Kidney (tissue), 22 donors: Measurements from ENCODE around the gene PVRIG. TPM values are rescaled to one million over a fixed set of nuclear protein-coding genes. Genes with fewer than 3 reads are reported as not detected.
A peak's percentile ranks its signal among the peaks of the same experiment; 100 is the strongest.
"Not testable (repeated sequence)": the region's sequence is repeated elsewhere in the genome, so short reads cannot be mapped to it uniquely, and the experiment has no call there.

Source experiments
- DNase-seq, 5 donors: peaks; one replicate each; pipeline ENCODE4 v3.0.0-alpha.2; 2013 to 2020
- FAIRE-seq: peaks from 2 replicates; lab custom pipeline; 2012; peaks lifted over from hg19 to GRCh38; lab: Jason Lieb, UNC
- H3K27ac ChIP-seq, 2 donors: one replicate each; pipeline ENCODE4 v1.7.0; 2013; ENCODE audit warnings: low read depth in 2 of 2, low read length in 2 of 2, inconsistent platforms in 1 of 2
- H3K27me3 ChIP-seq: one replicate; pipeline ENCODE4 v1.7.1; 2013; ENCODE audit warnings: low read length, inconsistent platforms; ENCODE audit not compliant: control insufficient read depth, insufficient read depth
- H3K36me3 ChIP-seq, 3 donors: one replicate each; pipeline versions ENCODE4 v1.7.0 to v1.7.1; 2013; ENCODE audit warnings: low read length in 3 of 3, control low read depth in 1 of 3, inconsistent platforms in 1 of 3; ENCODE audit not compliant: insufficient read depth in 3 of 3, control insufficient read depth in 2 of 3
- H3K4me1 ChIP-seq, 3 donors: one replicate each; pipeline versions ENCODE4 v1.7.0 to v1.7.1; 2013; ENCODE audit warnings: low read length in 3 of 3, inconsistent platforms in 1 of 3, low read depth in 1 of 3; ENCODE audit not compliant: control insufficient read depth in 2 of 3, insufficient read depth in 2 of 3
- H3K4me3 ChIP-seq, 3 donors: one replicate each; pipeline versions ENCODE4 v1.7.0 to v1.8.1; 2013; ENCODE audit warnings: low read length in 3 of 3, control low read depth in 1 of 3, inconsistent platforms in 1 of 3
- H3K9ac ChIP-seq, 3 donors: one replicate each; pipeline versions ENCODE4 v1.7.0 to v1.7.1; 2013; ENCODE audit warnings: low read length in 3 of 3, control low read depth in 1 of 3, inconsistent platforms in 1 of 3
- H3K9me3 ChIP-seq, 3 donors: one replicate each; pipeline versions ENCODE4 v1.7.0 to v1.7.1; 2013; ENCODE audit warnings: low read length in 3 of 3, control low read depth in 1 of 3, inconsistent platforms in 1 of 3; ENCODE audit not compliant: control insufficient read depth in 2 of 3, insufficient read depth in 1 of 3
- intact Hi-C: fragments of 100-400 bp; cut with DNase I; formaldehyde crosslinking; loops from one replicate; pipeline ENCODE4 v1.11.1; 2022
- long read RNA-seq, 10 donors: library from polyadenylated mRNA in 1 of 10; unstranded in 1 of 10; transcript quantifications; one replicate each; pipeline ENCODE4 v2.0.0 and lab custom pipeline, GENCODE V29; 2021 to 2026
- polyA plus RNA-seq: library from polyadenylated mRNA; stranded (reverse); fragments of 350-450 nt; fragmentation: Illumina TruSeq; extraction: RNeasy Lipid Tissue Mini Kit (QIAGEN cat#74804); gene quantifications from one replicate; pipeline ENCODE4 v1.2.3, GENCODE V29; 2014; ENCODE audit warnings: low read depth, low replicate concordance; ENCODE audit not compliant: insufficient read depth
- total RNA-seq: library from RNA; stranded (reverse); fragmentation: NEBNext Ultra II Directional; extraction: Animal tissue kit (Norgen Biotek cat#: 25700); gene quantifications from one replicate; pipeline ENCODE4 v1.2.1, GENCODE V29; 2021
- TF ChIP-seq, protein P1 (sequence below): IDR thresholded peaks from 3 replicates; pipeline ENCODE4 v1.5.1; 2012; ENCODE audit warnings: mild to moderate bottlenecking, moderate library complexity, borderline replicate concordance; ENCODE audit not compliant: insufficient read depth; ENCODE audit errors: extremely low read depth
- donor health status: control.
- donor health status: control.
- donor health status: control.
- donor health status: control.
- donor health status: control.
- donor health status: DM: yes; HTN: yes; CAD: no.
- donor health status: Normal renal cell carcinoma (clear cell type).

PVRIG gene
- total RNA-seq: 3.2 TPM
- not detected for polyA plus RNA-seq
- long read RNA-seq, donor 1: 0 reads
- long read RNA-seq, donor 2: 0 reads
- long read RNA-seq, donor 3: 0 reads
- long read RNA-seq, donor 4: 0 reads
- long read RNA-seq, donor 5: 0 reads
- long read RNA-seq, donor 6: 0 reads
- long read RNA-seq, donor 7: 0 reads
- long read RNA-seq, donor 8: 0 reads
- long read RNA-seq, donor 9: 0 reads
- long read RNA-seq, donor 10: 0 reads

DNA sequence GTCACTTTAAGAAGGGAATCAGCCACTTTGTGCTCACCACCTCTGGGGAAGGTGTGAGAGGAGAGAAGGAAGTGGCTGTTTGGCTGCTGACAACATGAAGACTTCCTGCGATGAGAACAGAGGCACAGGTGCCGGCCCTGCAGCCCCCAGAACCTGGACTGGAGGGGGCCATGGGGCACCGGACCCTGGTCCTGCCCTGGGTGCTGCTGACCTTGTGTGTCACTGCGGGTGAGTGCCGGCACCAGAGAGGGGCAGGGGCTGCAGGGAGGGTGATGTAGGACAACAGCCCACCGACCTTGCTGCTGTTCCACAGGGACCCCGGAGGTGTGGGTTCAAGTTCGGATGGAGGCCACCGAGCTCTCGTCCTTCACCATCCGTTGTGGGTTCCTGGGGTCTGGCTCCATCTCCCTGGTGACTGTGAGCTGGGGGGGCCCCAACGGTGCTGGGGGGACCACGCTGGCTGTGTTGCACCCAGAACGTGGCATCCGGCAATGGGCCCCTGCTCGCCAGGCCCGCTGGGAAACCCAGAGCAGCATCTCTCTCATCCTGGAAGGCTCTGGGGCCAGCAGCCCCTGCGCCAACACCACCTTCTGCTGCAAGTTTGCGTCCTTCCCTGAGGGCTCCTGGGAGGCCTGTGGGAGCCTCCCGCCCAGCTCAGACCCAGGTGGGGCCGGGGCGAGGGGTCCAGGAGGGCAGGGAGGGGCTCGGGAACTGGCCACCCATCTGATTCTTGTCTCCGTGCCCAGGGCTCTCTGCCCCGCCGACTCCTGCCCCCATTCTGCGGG, at the start of gene PVRIG:
TSS of gene PVRIG (plus strand) at position 149 of the 785 bp plus-strand sequence. CDS start at position 171, 22 bp downstream.
- H3K4me1 ChIP-seq, H3K9ac ChIP-seq, intact Hi-C loops, H3K36me3 ChIP-seq, H3K4me3 ChIP-seq, H3K27me3 ChIP-seq, H3K9me3 ChIP-seq, FAIRE-seq: not testable (repeated sequence)
- peak in 2 of 5 donors; percentile 38 to 72 for DNase-seq
- H3K27ac ChIP-seq: peak within 1 kb of the TSS in 1 of 2 donors; percentile 47

DNA sequence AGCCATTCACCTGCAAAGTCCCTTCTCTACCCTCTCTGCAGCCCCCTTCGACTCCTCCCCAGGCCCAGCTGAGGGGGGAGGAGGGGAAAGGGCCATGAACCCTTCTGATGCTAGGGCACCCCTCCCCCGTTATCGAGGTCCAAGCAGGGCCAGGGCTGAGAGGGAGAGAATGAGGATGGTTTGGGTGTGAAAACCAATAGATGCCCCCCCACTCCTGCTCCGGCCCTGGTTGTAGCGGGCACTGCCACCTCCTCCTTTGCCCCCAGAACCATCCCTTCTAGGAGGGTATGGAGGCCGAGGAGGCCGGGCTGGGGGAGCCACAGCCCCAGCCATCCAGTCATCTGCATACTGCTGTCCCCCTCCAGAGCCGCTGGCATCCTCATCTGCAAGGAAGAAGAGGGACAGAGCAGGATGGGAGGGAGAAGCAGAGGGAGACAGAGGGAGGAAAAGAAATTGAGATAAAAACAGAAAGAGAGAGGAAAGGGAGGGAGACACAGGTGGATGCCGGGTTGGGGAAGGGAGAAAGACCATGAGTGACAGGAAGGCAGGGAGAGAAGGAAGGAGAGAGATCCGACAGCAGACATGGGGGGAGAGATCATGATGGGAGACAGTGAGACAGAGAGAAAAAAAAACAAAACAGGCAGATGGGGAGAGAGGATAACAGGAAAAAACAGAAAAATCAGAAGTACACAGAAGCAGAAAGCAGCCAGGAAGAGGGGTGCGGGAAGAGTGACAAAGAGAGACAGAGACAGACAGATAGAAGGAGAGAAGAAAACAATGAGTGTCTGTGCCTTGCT, 49.5 kb upstream of the PVRIG start:
- Histone ChIP-seq H3K4me3 (no peak overlapping the region), H3K27ac (no peak overlapping the region), H3K9ac (no peak overlapping the region), H3K27me3 (no peaks in the 10 kb centered on the region), H3K36me3 (no peaks in the 10 kb centered on the region), H3K4me1 (peaks cover 0 to 5% (median 3%) of the 10 kb centered on the region in 3 donors), H3K9me3 (no peaks in the 10 kb centered on the region)
- intact Hi-C loops: no loop called here
- DNase-seq (peak in 2 of 5 donors; percentile 55 to 60), FAIRE-seq (no peak)
- TF ChIP-seq, protein P1, sequence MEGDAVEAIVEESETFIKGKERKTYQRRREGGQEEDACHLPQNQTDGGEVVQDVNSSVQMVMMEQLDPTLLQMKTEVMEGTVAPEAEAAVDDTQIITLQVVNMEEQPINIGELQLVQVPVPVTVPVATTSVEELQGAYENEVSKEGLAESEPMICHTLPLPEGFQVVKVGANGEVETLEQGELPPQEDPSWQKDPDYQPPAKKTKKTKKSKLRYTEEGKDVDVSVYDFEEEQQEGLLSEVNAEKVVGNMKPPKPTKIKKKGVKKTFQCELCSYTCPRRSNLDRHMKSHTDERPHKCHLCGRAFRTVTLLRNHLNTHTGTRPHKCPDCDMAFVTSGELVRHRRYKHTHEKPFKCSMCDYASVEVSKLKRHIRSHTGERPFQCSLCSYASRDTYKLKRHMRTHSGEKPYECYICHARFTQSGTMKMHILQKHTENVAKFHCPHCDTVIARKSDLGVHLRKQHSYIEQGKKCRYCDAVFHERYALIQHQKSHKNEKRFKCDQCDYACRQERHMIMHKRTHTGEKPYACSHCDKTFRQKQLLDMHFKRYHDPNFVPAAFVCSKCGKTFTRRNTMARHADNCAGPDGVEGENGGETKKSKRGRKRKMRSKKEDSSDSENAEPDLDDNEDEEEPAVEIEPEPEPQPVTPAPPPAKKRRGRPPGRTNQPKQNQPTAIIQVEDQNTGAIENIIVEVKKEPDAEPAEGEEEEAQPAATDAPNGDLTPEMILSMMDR: no peak

DNA sequence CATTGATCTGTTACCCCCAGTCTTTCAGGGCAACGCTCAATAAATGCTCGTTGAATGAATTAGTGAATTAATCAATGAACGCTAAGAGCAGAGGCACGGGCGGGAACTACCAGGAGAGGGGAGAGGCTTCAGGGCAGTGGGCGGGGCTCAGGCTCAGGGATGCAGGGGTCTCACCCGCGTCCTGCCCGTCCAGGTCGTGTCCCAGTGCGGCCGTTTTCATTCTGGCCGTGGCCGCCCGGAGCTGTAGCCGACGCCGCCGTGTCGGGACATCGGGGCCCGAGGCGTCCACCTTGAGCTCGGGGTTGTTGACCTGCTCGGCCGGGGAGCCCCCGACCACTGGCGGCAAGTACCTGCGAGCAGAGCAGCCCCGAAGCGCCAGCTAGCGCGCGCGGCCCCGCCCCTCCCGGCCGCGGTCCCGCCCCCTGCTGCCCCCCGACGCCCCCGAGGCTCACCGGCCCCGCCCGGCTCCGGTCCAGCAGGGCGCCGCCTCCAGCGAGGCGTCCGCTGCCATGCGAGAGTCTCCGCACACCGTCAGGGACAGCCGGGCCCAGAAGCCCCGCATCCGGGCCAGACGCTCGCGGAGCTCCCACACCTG, 48.6 kb upstream of the PVRIG start:
- Histone ChIP-seq H3K4me1 (peaks cover 0 to 5% (median 3%) of the 10 kb centered on the region in 3 donors), H3K4me3 (no peak overlapping the region), H3K27me3 (no peaks in the 10 kb centered on the region), H3K36me3 (no peaks in the 10 kb centered on the region), H3K9me3 (no peaks in the 10 kb centered on the region), H3K9ac (no peak overlapping the region), H3K27ac (no peak overlapping the region)
- FAIRE-seq (no peak), DNase-seq (peak; percentile 39 to 82 (median 67))
- TF ChIP-seq, protein P1: no peak
- intact Hi-C loops: no loop called here
